ENCODE data around the gene LGMN.

LGMN gene

DNA sequence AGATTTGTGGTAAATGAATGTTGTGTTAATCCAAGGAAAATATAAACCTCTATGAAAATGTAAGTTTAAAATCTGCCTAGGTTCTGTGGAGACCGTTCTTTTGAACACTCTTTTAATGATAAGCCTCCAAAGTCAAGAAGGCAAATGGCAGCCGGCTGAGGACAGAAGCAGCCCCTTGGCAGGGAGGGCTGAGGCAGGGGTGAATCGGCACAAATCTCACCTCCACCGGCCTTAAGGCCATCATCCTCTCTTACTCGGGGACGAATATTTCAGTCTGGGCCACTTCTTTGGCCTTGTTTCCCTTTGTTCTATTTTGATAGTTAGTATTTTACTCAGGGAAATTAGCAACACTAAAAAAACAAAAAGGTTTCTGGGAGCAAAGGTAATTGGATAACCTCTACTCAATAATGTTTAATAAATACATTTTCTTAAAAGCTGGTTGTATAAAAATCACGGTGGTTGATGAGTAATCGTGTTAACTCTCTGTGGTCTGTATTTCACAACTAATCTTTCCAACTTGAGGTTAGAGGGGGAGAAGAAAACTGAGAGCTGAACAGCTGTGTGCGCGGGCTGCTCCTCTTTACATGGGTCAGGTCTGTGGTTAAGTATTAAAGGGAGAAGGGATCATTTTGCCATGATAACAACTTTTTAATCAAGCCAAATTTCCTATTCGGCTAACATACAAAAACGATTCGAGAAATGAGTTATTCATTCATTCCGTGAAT, 18.6 kb downstream of the LGMN start:
- Histone ChIP-seq H3K4me2 (ENCODE audit: low read depth, low read length, poor library complexity, severe bottlenecking) (no peak overlapping the region), H3K27ac (ENCODE audit: low read depth, low read length) (no peak overlapping the region), H4K20me1 (ENCODE audit: low read depth, low read length) (no peaks in the 10 kb centered on the region), H3F3A (ENCODE audit: insufficient read depth) (no peaks in the 10 kb centered on the region), H2AFZ (ENCODE audit: low read depth, low read length, severe bottlenecking) (no peak overlapping the region), H3K4me3 (ENCODE audit: insufficient read depth, low read length, poor library complexity, severe bottlenecking) (no peak overlapping the region), H3K9me3 (ENCODE audit: insufficient read depth, low read length) (no peaks in the 10 kb centered on the region), H3K27me3 (ENCODE audit: low read length) (no peaks in the 10 kb centered on the region), H3K9ac (ENCODE audit: low read length) (no peak overlapping the region), H3K36me3 (ENCODE audit: low read length) (no peaks in the 10 kb centered on the region), H3K79me2 (ENCODE audit: insufficient read depth, low read length) (no peaks in the 10 kb centered on the region), H3K9me2 (replicated peaks; ENCODE audit: insufficient read depth, low read length) (no peaks in the 10 kb centered on the region)
- TF ChIP-seq, protein P1, sequence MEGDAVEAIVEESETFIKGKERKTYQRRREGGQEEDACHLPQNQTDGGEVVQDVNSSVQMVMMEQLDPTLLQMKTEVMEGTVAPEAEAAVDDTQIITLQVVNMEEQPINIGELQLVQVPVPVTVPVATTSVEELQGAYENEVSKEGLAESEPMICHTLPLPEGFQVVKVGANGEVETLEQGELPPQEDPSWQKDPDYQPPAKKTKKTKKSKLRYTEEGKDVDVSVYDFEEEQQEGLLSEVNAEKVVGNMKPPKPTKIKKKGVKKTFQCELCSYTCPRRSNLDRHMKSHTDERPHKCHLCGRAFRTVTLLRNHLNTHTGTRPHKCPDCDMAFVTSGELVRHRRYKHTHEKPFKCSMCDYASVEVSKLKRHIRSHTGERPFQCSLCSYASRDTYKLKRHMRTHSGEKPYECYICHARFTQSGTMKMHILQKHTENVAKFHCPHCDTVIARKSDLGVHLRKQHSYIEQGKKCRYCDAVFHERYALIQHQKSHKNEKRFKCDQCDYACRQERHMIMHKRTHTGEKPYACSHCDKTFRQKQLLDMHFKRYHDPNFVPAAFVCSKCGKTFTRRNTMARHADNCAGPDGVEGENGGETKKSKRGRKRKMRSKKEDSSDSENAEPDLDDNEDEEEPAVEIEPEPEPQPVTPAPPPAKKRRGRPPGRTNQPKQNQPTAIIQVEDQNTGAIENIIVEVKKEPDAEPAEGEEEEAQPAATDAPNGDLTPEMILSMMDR (IDR thresholded peaks at IDR 0.05; ENCODE audit: insufficient read depth, low read length, poor library complexity, severe bottlenecking), result no peak
- no peak for TF ChIP-seq EZH2phosphoT487 (conservative IDR thresholded peaks at IDR 0.05; ENCODE audit: low read length)

DNA sequence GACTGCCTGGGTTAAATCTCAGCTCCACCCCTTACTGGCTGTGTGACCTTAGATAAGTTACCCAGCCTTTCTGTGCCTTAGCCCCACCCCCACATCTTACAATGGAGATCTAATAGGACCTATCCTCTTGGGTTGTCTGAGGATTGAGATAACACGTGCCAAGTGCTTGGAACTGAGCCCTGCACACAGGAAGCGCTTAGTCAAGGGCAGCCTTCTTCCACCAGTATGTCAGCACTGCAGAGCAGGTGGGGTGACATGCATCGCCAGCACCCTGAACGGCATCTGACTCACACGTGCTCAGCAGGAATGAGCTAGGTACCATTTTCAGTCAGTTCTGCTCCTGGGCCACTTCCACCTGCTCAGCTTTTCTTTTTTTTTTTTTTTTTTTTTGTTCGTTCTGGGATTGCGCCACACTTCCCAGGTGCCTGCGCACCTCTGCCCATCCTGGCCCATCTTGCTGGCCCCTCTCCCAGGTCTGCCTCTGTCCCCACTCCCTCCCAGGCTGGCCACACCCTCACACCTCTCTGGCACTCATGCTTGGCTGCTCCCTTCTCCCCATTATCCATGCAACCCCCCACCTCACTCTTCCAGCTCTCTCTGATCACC, 19.6 kb downstream of the LGMN start:
- H3K36me3 ChIP-seq (ENCODE audit: low read length), result no peaks in the 10 kb centered on the region
- H3K9me3 ChIP-seq (ENCODE audit: insufficient read depth, low read length), result no peaks in the 10 kb centered on the region
- no peaks in the 10 kb centered on the region for H3K27me3 ChIP-seq (ENCODE audit: low read length)
- H3F3A ChIP-seq (ENCODE audit: insufficient read depth), result no peaks in the 10 kb centered on the region
- no peaks in the 10 kb centered on the region for H3K79me2 ChIP-seq (ENCODE audit: insufficient read depth, low read length)
- TF ChIP-seq EZH2phosphoT487 (conservative IDR thresholded peaks at IDR 0.05; ENCODE audit: low read length), result no peak
- TF ChIP-seq, protein P1 (IDR thresholded peaks at IDR 0.05; ENCODE audit: insufficient read depth, low read length, poor library complexity, severe bottlenecking), result no peak
- no peak overlapping the region for H3K27ac ChIP-seq (ENCODE audit: low read depth, low read length)
- H3K4me2 ChIP-seq (ENCODE audit: low read depth, low read length, poor library complexity, severe bottlenecking), result no peak overlapping the region
- H3K4me3 ChIP-seq (ENCODE audit: insufficient read depth, low read length, poor library complexity, severe bottlenecking), result no peak overlapping the region
- H3K9me2 ChIP-seq (replicated peaks; ENCODE audit: insufficient read depth, low read length), result no peaks in the 10 kb centered on the region
- H2AFZ ChIP-seq (ENCODE audit: low read depth, low read length, severe bottlenecking), result no peak overlapping the region
- no peak overlapping the region for H3K9ac ChIP-seq (ENCODE audit: low read length)
- H4K20me1 ChIP-seq (ENCODE audit: low read depth, low read length), result no peaks in the 10 kb centered on the region

DNA sequence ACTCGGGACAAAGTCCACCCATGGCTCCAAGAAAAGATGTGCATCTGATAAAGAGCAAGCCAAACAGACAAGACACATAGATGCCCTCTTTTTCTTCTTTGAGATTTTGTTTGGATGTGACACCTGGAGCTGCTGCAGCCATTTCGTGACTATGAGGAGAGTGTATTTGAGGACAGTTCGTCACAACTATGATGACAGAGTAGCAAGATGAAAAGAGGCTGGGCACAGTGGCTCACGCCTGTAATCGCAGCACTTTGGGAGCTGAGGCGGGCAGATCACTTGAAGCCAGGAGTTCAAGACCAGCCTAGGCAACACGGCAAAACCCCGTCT, 21.5 kb downstream of the LGMN start:
- no peaks in the 10 kb centered on the region for H3K79me2 ChIP-seq (ENCODE audit: insufficient read depth, low read length)
- no peak overlapping the region for H3K4me2 ChIP-seq (ENCODE audit: low read depth, low read length, poor library complexity, severe bottlenecking)
- no peak overlapping the region for H3K4me3 ChIP-seq (ENCODE audit: insufficient read depth, low read length, poor library complexity, severe bottlenecking)
- TF ChIP-seq, protein P1 (IDR thresholded peaks at IDR 0.05; ENCODE audit: insufficient read depth, low read length, poor library complexity, severe bottlenecking), result no peak
- no peak for TF ChIP-seq EZH2phosphoT487 (conservative IDR thresholded peaks at IDR 0.05; ENCODE audit: low read length)
- no peak overlapping the region for H3K27ac ChIP-seq (ENCODE audit: low read depth, low read length)
- no peaks in the 10 kb centered on the region for H4K20me1 ChIP-seq (ENCODE audit: low read depth, low read length)
- H3K9ac ChIP-seq (ENCODE audit: low read length), result no peak overlapping the region
- no peaks in the 10 kb centered on the region for H3K9me3 ChIP-seq (ENCODE audit: insufficient read depth, low read length)
- H2AFZ ChIP-seq (ENCODE audit: low read depth, low read length, severe bottlenecking), result no peak overlapping the region
- H3K36me3 ChIP-seq (ENCODE audit: low read length), result no peaks in the 10 kb centered on the region
- H3F3A ChIP-seq (ENCODE audit: insufficient read depth), result no peaks in the 10 kb centered on the region
- no peaks in the 10 kb centered on the region for H3K27me3 ChIP-seq (ENCODE audit: low read length)
- no peaks in the 10 kb centered on the region for H3K9me2 ChIP-seq (replicated peaks; ENCODE audit: insufficient read depth, low read length)
